HFF-Myc (cell line): ENCODE measurements around the gene SLC17A8.
"Not testable (repeated sequence)": the region's sequence is repeated elsewhere in the genome, so short reads cannot be mapped to it uniquely, and the experiment has no call there.

ENCODE experiments used
- DNase-seq: peaks from one replicate; pipeline ENCODE4 v3.0.0-alpha.2; 2011; ENCODE audit warnings: low read depth; ENCODE audit errors: extremely low read depth
- H3K4me3 ChIP-seq: replicated peaks from 2 replicates; pipeline ENCODE4 v1.5.1; 2011; ENCODE audit warnings: low read depth, mild to moderate bottlenecking, control low read depth, low read length
- TF ChIP-seq, protein P1 (sequence below): IDR thresholded peaks from 2 replicates; pipeline ENCODE4 v1.5.1; 2012; ENCODE audit warnings: mild to moderate bottlenecking, low read depth, low read length, control low read depth; ENCODE audit errors: missing control alignments

SLC17A8 gene

DNA sequence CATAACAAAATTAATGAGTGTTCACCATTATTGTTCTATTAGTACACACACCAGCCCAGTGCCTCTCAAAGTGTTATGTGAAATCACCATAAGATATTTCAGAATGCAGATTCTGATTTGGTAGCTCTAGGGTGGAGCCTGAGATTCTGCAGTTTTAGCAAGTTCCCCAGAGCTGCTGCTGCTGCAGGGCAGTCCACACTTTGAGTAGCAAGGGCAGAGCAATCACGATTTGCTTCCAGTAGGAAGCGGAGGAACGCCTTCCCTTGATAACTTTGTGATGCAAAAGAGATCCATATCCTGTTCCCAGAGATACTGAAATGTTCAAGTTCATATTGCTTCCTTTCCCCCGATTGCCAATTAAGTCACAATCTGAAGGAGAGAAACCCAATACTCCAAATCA is 57.9 kb downstream of the SLC17A8 start:
- DNase-seq: no peak
- TF ChIP-seq, protein P1, sequence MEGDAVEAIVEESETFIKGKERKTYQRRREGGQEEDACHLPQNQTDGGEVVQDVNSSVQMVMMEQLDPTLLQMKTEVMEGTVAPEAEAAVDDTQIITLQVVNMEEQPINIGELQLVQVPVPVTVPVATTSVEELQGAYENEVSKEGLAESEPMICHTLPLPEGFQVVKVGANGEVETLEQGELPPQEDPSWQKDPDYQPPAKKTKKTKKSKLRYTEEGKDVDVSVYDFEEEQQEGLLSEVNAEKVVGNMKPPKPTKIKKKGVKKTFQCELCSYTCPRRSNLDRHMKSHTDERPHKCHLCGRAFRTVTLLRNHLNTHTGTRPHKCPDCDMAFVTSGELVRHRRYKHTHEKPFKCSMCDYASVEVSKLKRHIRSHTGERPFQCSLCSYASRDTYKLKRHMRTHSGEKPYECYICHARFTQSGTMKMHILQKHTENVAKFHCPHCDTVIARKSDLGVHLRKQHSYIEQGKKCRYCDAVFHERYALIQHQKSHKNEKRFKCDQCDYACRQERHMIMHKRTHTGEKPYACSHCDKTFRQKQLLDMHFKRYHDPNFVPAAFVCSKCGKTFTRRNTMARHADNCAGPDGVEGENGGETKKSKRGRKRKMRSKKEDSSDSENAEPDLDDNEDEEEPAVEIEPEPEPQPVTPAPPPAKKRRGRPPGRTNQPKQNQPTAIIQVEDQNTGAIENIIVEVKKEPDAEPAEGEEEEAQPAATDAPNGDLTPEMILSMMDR: no peak

DNA sequence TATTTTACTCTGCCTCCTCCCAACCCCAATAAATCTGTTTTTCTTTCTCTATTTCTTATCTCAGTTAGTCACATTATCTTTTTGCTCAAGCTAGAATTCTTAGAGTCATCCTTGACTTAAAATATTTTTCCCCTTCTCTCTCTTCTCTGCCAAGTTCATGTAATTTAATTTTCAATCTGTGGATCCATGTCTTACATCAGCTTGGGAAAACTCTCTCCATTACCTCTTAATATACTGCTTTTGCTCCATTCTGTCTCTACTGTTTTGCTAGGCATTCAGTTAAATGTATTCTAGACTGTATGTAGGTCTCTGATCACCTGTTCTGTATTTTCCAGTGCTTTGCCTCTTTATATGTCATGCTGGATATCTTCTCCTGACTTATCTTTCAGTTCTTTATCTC is 65.8 kb downstream of the SLC17A8 start:
- TF ChIP-seq, protein P1: no peak
- DNase-seq: no peak
- no peak overlapping the region for H3K4me3 ChIP-seq

More for the DNA sequence above, 57.9 kb downstream of the SLC17A8 start:
- no peak overlapping the region for H3K4me3 ChIP-seq

DNA sequence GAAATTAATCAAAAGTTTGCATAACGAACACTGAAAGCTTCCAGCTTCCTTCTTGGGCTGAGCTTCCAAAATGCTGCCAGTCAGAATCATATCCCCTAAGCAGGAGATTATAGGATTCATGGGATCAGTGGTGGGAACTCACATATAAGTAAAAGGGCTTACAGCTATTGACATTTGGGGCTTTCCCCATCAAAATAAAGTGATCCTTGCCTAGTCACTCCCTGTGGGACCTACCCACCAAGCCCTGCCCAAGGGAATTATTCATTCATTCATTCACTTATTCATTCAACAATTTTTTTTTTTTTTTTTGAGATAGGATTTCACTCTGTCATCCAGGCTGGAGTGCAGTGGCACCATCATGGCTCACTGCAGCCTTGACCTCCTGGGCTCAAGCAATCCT is 69.3 kb downstream of the SLC17A8 start:
- DNase-seq: no peak
- TF ChIP-seq, protein P1: no peak
- no peak overlapping the region for H3K4me3 ChIP-seq

DNA sequence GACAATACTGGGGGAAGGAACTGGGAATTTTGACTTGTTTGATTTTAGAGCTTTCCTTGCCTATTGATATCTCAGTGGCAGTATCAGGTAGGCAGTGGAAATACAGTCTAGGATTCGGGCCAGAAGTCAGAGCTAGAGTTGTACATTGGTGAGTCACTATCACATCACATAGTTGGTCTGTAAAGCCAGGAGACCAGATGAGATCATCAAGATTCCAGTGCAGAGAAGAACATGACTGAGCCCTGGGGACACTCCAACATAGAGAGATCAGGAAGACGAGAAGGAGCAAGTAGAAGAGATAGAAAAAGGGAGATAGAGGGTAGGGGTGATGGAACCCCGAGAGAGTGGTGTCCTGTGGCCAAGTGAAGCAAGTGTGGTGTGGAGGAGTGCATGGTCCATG is 70.2 kb downstream of the SLC17A8 start:
- TF ChIP-seq, protein P1: no peak
- peak; percentile 3 for DNase-seq
- no peak overlapping the region for H3K4me3 ChIP-seq

DNA sequence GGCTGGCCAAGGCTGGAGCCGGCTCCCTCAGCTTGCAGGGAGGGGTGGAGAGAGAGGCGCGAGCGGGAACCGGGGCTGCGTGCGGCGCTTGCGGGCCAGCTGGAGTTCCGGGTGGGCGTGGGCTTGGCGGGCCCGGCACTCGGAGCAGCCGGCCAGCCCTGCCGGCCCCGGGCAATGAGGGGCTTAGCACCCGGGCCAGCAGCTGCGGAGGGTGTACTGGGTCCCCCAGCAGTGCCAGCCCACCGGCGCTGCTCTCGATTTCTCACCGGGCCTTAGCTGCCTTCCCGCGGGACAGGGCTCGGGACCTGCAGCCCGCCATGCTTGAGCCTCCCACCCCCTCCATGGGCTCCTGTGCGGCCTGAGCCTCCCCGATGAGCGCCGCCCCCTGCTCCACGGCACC is 73.4 kb downstream of the SLC17A8 start:
- DNase-seq, H3K4me3 ChIP-seq: not testable (repeated sequence)

DNA sequence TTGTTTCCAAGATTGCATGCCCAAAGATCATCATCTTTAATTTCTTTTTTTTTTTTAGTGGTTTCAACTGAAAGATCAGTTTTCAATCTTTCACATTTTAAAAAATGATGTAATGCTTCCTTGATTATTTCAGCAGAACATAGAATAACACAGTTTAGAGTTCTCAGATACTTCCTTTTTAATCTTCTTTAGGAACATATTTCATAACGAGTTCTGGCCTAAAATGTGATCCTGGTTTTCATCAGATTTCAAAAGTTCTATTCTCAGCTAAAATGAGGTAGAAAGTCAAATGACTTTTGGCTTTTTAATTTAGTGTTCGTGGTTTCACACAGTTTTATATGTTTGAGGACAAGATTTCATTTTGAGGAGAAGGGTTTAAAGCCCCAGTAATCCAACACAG is 76.8 kb downstream of the SLC17A8 start:
- TF ChIP-seq, protein P1: no peak

DNA sequence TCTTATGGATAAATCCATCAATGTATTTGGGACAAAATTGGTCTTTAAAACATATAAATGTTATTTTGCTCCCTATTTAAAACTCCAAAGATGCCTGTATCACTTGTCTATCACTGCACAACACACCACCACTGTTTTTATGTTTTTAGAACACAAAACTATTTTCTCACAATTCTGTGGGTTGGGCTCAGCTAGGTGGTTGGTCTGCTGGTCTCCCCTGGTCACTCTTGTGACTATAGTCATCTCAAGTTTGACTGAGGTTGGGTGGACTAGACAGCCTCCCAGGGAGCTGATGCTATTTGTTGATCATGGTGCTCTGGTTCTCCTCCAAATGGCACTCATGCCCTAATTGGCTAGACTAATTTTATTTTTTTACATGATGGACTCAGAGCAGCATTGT is 77.3 kb downstream of the SLC17A8 start:
- no peak for DNase-seq
- TF ChIP-seq, protein P1: no peak
- no peak overlapping the region for H3K4me3 ChIP-seq

More for the DNA sequence above, 76.8 kb downstream of the SLC17A8 start:
- no peak for DNase-seq
- H3K4me3 ChIP-seq: no peak overlapping the region

DNA sequence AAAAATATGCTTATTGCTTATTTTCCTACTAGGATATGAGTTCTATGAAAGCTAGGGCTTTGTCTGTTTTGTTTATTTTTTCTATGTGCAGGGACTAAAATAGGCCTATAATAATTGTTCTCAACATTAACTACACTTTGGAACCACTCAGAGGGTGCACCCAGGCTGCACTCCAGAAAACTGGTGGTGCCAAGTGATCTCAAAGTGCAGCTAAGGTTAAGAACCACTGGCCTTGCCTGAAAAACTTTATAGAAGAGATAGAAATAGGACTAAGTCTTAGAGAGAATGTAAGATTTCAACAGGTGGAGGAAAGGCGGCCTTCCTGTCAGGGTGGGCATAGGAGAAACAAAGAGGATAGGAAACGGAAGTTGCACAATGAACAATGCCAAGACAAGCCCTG is 79.1 kb downstream of the SLC17A8 start:
- TF ChIP-seq, protein P1: no peak
- no peak for DNase-seq
- H3K4me3 ChIP-seq: no peak overlapping the region
